Bone marrow (tissue), 2 donors: ENCODE measurements around the gene AHNAK2.
"Not testable (repeated sequence)": the region's sequence is repeated elsewhere in the genome, so short reads cannot be mapped to it uniquely, and the experiment has no call there.

Source experiments
- DNase-seq, 2 donors: peaks; one replicate each; lab custom pipeline; 2025; lab: John Stamatoyannopoulos, UW

Gene AHNAK2

GRCh38 chr14:104898870-104899510 lies 79.2 kb downstream of the AHNAK2 start:
- DNase-seq: no peak

- DNase-seq: no peak
These were observed 80.0 kb downstream of the AHNAK2 start for GRCh38 chr14:104898195-104898558.

- no peak for DNase-seq
These were observed 80.6 kb downstream of the AHNAK2 start for GRCh38 chr14:104897330-104898194.

GRCh38 chr14:104895786-104896661 lies 82.2 kb downstream of the AHNAK2 start:
- DNase-seq: no peak

GRCh38 chr14:104895207-104895785 lies 82.9 kb downstream of the AHNAK2 start:
- DNase-seq: no peak

GRCh38 chr14:104894331-104895206 lies 83.6 kb downstream of the AHNAK2 start:
- DNase-seq: no peak

GRCh38 chr14:104893435-104894207 lies 84.6 kb downstream of the AHNAK2 start:
- DNase-seq: no peak

- no peak for DNase-seq
These were observed 85.4 kb downstream of the AHNAK2 start for GRCh38 chr14:104892531-104893434.

GRCh38 chr14:104891664-104892530 lies 86.3 kb downstream of the AHNAK2 start:
- DNase-seq: no peak

GRCh38 chr14:104891121-104891551 lies 87.0 kb downstream of the AHNAK2 start:
- DNase-seq: no peak

GRCh38 chr14:104890292-104890691 lies 87.9 kb downstream of the AHNAK2 start:
- not testable (repeated sequence) for DNase-seq

- DNase-seq: no peak
These were observed 88.8 kb downstream of the AHNAK2 start for GRCh38 chr14:104889375-104889757.

- DNase-seq: no peak
These were observed 89.4 kb downstream of the AHNAK2 start for GRCh38 chr14:104888489-104889374.

- DNase-seq: no peak
These were observed 90.3 kb downstream of the AHNAK2 start for GRCh38 chr14:104887623-104888488.
